GM12878 (cell line): ENCODE measurements around the gene RNF41. TPM values are rescaled to one million over a fixed set of nuclear protein-coding genes. Genes with fewer than 3 reads are reported as not detected.
A peak's percentile ranks its signal among the peaks of the same experiment; 100 is the strongest.

Source experiments
- ATF3 ChIP-seq: IDR thresholded peaks from 2 replicates; pipeline ENCODE4 v1.6.1; 2011; ENCODE audit warnings: low read depth, mild to moderate bottlenecking, low read length, moderate library complexity, borderline replicate concordance; ENCODE audit errors: extremely low read depth
- CBX3 ChIP-seq: fragments of 200-600 bp; sonication (generic); IDR thresholded peaks from 2 replicates; pipeline ENCODE4 v1.6.1; 2016; ENCODE audit warnings: low read depth, borderline replicate concordance
- CBX5 ChIP-seq: sonication (generic); IDR thresholded peaks from 2 replicates; pipeline ENCODE4 v1.6.1; 2016; ENCODE audit warnings: low read depth, moderate library complexity, mild to moderate bottlenecking, inconsistent platforms
- E4F1 ChIP-seq: fragments of 450-650 bp; IDR thresholded peaks from 2 replicates; pipeline ENCODE4 v1.6.1; 2018; ENCODE audit warnings: borderline replicate concordance, mild to moderate bottlenecking; ENCODE audit not compliant: partially characterized antibody
- ELK1 ChIP-seq: IDR thresholded peaks from 2 replicates; pipeline ENCODE4 v1.6.1; 2012; ENCODE audit warnings: low read depth, low read length, improper control_type of control experiment
- EZH2 ChIP-seq: IDR thresholded peaks from 2 replicates; pipeline ENCODE4 v1.6.1; 2012; ENCODE audit warnings: low read depth, mild to moderate bottlenecking, control low read depth, inconsistent platforms, low read length, borderline replicate concordance; ENCODE audit not compliant: control insufficient read depth
- FOS ChIP-seq: IDR thresholded peaks from 3 replicates; pipeline ENCODE4 v1.6.1; 2011; ENCODE audit warnings: borderline replicate concordance; ENCODE audit not compliant: insufficient read length; ENCODE audit errors: extremely low read depth
- FOXK2 ChIP-seq: fragments of 450-650 bp; IDR thresholded peaks from 2 replicates; pipeline ENCODE4 v1.6.1; 2017; ENCODE audit warnings: mild to moderate bottlenecking, moderate library complexity
- KAT2A ChIP-seq: conservative IDR thresholded peaks from 2 replicates; pipeline ENCODE4 v1.6.1; 2011; ENCODE audit warnings: low read depth, low read length; ENCODE audit not compliant: control insufficient read depth
- KLF5 ChIP-seq: fragments of 450-650 bp; IDR thresholded peaks from 2 replicates; pipeline ENCODE4 v1.6.1; 2014; ENCODE audit warnings: mild to moderate bottlenecking; ENCODE audit not compliant: partially characterized antibody
- MEF2A ChIP-seq: IDR thresholded peaks from 2 replicates; pipeline ENCODE4 v1.6.1; 2011; ENCODE audit warnings: low read depth, mild to moderate bottlenecking, low read length, moderate library complexity; ENCODE audit not compliant: insufficient read depth
- RBBP5 ChIP-seq: fragments of 200-600 bp; sonication (generic); conservative IDR thresholded peaks from 2 replicates; pipeline ENCODE4 v1.6.1; 2016
- RFX5 ChIP-seq: IDR thresholded peaks from 2 replicates; pipeline ENCODE4 v1.6.1; 2011; ENCODE audit warnings: low read depth, low read length, improper control_type of control experiment
- STAT3 ChIP-seq: IDR thresholded peaks from 2 replicates; pipeline ENCODE4 v1.6.1; 2011; ENCODE audit warnings: low read depth, low read length, improper control_type of control experiment
- TCF7 ChIP-seq: IDR thresholded peaks from 2 replicates; pipeline ENCODE4 v1.6.1; 2014; ENCODE audit warnings: antibody characterized with exemption, borderline replicate concordance
- ZNF384 ChIP-seq: IDR thresholded peaks from 2 replicates; pipeline ENCODE4 v1.6.1; 2012; ENCODE audit warnings: low read depth, mild to moderate bottlenecking, low read length, improper control_type of control experiment, borderline replicate concordance
- ZNF592 ChIP-seq: fragments of 450-650 bp; IDR thresholded peaks from 2 replicates; pipeline ENCODE4 v1.6.1; 2017; ENCODE audit warnings: mild to moderate bottlenecking, moderate library complexity
- polyA plus RNA-seq, 11 experiments: library from polyadenylated mRNA; depleted of rRNA in 4 of 11; unstranded in 6 of 11; stranded (reverse) in 5 of 11; fragments of >200 nt; fragmentation: Nextera tagmentation in 4 of 11; fragmentation: Illumina TruSeq in 1 of 11; extraction: Ambion mirVana in 4 of 11; extraction: Trizol in 1 of 11; gene quantifications; 1 replicate in 1 of 11; 2 replicates in 10 of 11; pipeline versions ENCODE4 v1.2.1 to v1.2.3, GENCODE V29; 2011 to 2016; ENCODE audit warnings: inconsistent platforms in 2 of 11, missing spikeins in 2 of 11, low read depth in 1 of 11
- total RNA-seq, 4 experiments: library from RNA; depleted of rRNA in 3 of 4; stranded (reverse); fragments of >200 nt in 3 of 4; fragmentation: Illumina TruSeq in 1 of 4; extraction: Trizol in 1 of 4; gene quantifications; 2 replicates each; pipeline versions ENCODE4 v1.2.1 to v1.2.3, GENCODE V29; 2013 to 2021
- TF ChIP-seq, protein P1 (sequence below): IDR thresholded peaks from 2 replicates; pipeline ENCODE4 v1.6.1; 2011; ENCODE audit warnings: low read depth, low read length, improper control_type of control experiment, borderline replicate concordance
- TF ChIP-seq, protein P2 (sequence below): IDR thresholded peaks from 2 replicates; pipeline ENCODE4 v1.6.1; 2012; ENCODE audit warnings: low read depth, low read length, improper control_type of control experiment

Gene RNF41
- total and polyA plus RNA-seq, 10 of the 15 experiments (the other 5 are each of a cell fraction or from before 2014, with no cell fraction given) = 11.1 to 47.8 (median 30.6) TPM

- TF ChIP-seq ELK1 = no peak
- TF ChIP-seq KLF5 = peak; percentile 41
- TF ChIP-seq ZNF592 = no peak
- TF ChIP-seq, protein P1, sequence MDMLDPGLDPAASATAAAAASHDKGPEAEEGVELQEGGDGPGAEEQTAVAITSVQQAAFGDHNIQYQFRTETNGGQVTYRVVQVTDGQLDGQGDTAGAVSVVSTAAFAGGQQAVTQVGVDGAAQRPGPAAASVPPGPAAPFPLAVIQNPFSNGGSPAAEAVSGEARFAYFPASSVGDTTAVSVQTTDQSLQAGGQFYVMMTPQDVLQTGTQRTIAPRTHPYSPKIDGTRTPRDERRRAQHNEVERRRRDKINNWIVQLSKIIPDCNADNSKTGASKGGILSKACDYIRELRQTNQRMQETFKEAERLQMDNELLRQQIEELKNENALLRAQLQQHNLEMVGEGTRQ = no peak
- no peak for TF ChIP-seq STAT3
- no peak for TF ChIP-seq RBBP5
- no peak for TF ChIP-seq FOS
- TF ChIP-seq CBX5 = no peak
- no peak for TF ChIP-seq KAT2A
- TF ChIP-seq EZH2 = no peak
- no peak for TF ChIP-seq ATF3
- no peak for TF ChIP-seq ZNF384
- TF ChIP-seq, protein P2, sequence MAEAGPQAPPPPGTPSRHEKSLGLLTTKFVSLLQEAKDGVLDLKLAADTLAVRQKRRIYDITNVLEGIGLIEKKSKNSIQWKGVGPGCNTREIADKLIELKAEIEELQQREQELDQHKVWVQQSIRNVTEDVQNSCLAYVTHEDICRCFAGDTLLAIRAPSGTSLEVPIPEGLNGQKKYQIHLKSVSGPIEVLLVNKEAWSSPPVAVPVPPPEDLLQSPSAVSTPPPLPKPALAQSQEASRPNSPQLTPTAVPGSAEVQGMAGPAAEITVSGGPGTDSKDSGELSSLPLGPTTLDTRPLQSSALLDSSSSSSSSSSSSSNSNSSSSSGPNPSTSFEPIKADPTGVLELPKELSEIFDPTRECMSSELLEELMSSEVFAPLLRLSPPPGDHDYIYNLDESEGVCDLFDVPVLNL = no peak
- TF ChIP-seq TCF7 = no peak
- TF ChIP-seq CBX3 = no peak
- TF ChIP-seq RFX5 = no peak; the same call in 1 of the 2 replicates
- TF ChIP-seq MEF2A = no peak
- TF ChIP-seq FOXK2 = no peak
- TF ChIP-seq E4F1 = no peak
Observed at GRCh38 chr12:56266693-56267442, 45.1 kb upstream of the RNF41 start, which contains the start of gene COQ10A (continued).
